ENCODE measurements around the gene SIK2. TPM values are rescaled to one million over a fixed set of nuclear protein-coding genes. Genes with fewer than 3 reads are reported as not detected.

The SIK2 gene
- polyA plus RNA-seq, 1 experiment: 23.4 TPM

GRCh38 chr11:111559800-111560464 is 42.3 kb upstream of the SIK2 start:
- Histone ChIP-seq H3K27me3 (ENCODE audit: control insufficient read depth, insufficient read depth, low read length) (no peaks in the 10 kb centered on the region), H3K27ac (ENCODE audit: low read depth, low read length) (no peak overlapping the region), H3K9me3 (ENCODE audit: control insufficient read depth, insufficient read depth, low read length) (peaks cover 3% of the 10 kb centered on the region; the same call in 1 of the 2 replicates), H3K4me3 (ENCODE audit: low read depth, low read length) (no peak overlapping the region)
- CTCF ChIA-PET: interaction anchor here (0.6 to 4.2 kb wide), 3 partner anchors 22 to 282 kb away, joined by 3 to 20 read pairs (median 3); no protein-coding TSS in a partner anchor
- DNase-seq (ENCODE audit: low read depth, low spot score): no peak
- POLR2A ChIA-PET: no interaction called here
- no peak for TF ChIP-seq CTCF (IDR thresholded peaks at IDR 0.05; ENCODE audit: low read depth, low read length)

GRCh38 chr11:111560800-111561199 is 41.4 kb upstream of the SIK2 start:
- ChIA-PET POLR2A (no interaction called here), CTCF (interaction anchor here (1.0 to 4.2 kb wide), 4 partner anchors 43 to 281 kb away, joined by 3 to 20 read pairs (median 7); no protein-coding TSS in a partner anchor)
- no peak for TF ChIP-seq CTCF (IDR thresholded peaks at IDR 0.05; ENCODE audit: low read depth, low read length)
- H3K27ac ChIP-seq (ENCODE audit: low read depth, low read length): peak overlapping the region; percentile 54
- no peak overlapping the region for H3K4me3 ChIP-seq (ENCODE audit: low read depth, low read length)
- no peak for DNase-seq (ENCODE audit: low read depth, low spot score)
- no peaks in the 10 kb centered on the region for H3K27me3 ChIP-seq (ENCODE audit: control insufficient read depth, insufficient read depth, low read length)
- peaks cover 3% of the 10 kb centered on the region; the same call in 1 of the 2 replicates for H3K9me3 ChIP-seq (ENCODE audit: control insufficient read depth, insufficient read depth, low read length)

- H3K27ac ChIP-seq (ENCODE audit: low read depth, low read length): peak overlapping the region; percentile 59
- no peak overlapping the region for H3K4me3 ChIP-seq (ENCODE audit: low read depth, low read length)
- peaks cover under 1% of the 10 kb centered on the region; the same call in 1 of the 2 replicates for H3K9me3 ChIP-seq (ENCODE audit: control insufficient read depth, insufficient read depth, low read length)
- no peaks in the 10 kb centered on the region for H3K27me3 ChIP-seq (ENCODE audit: control insufficient read depth, insufficient read depth, low read length)
- POLR2A ChIA-PET: interaction anchor here (0.5 to 1.1 kb wide), 2 partner anchors 20 to 168 kb away, joined by 3 to 4 read pairs; no protein-coding TSS in a partner anchor
- CTCF ChIA-PET: interaction anchor here (1.1 to 4.2 kb wide), 5 partner anchors 43 to 215 kb away, joined by 3 to 20 read pairs (median 4); no protein-coding TSS in a partner anchor
- DNase-seq (ENCODE audit: low read depth, low spot score): no peak
- no peak for TF ChIP-seq CTCF (IDR thresholded peaks at IDR 0.05; ENCODE audit: low read depth, low read length)
Measured at GRCh38 chr11:111561306-111561705, 40.9 kb upstream of the SIK2 start.

GRCh38 chr11:111561791-111562325 is 40.4 kb upstream of the SIK2 start:
- Histone ChIP-seq H3K4me3 (ENCODE audit: low read depth, low read length) (no peak overlapping the region), H3K9me3 (ENCODE audit: control insufficient read depth, insufficient read depth, low read length) (no peaks in the 10 kb centered on the region), H3K27me3 (ENCODE audit: control insufficient read depth, insufficient read depth, low read length) (no peaks in the 10 kb centered on the region), H3K27ac (ENCODE audit: low read depth, low read length) (peak overlapping the region; percentile 59)
- POLR2A ChIA-PET: interaction anchor here (0.6 to 1.1 kb wide), 2 partner anchors 20 to 43 kb away, joined by 4 to 5 read pairs; no protein-coding TSS in a partner anchor
- DNase-seq (ENCODE audit: low read depth, low spot score): peak; percentile 61
- no peak for TF ChIP-seq CTCF (IDR thresholded peaks at IDR 0.05; ENCODE audit: low read depth, low read length)
- CTCF ChIA-PET: interaction anchor here (1.1 to 4.2 kb wide), 6 partner anchors 42 to 280 kb away, joined by 3 to 20 read pairs (median 4); no protein-coding TSS in a partner anchor
